DOHH2 (cell line): ENCODE results near the gene EPAS1.

Experiments used
- CTCF ChIP-seq: fragments of 200-600 bp; sonication (generic); IDR thresholded peaks from one replicate; pipeline ENCODE4 v1.5.1; 2014; ENCODE audit warnings: antibody characterized with exemption, mild to moderate bottlenecking, low read depth, low read length; ENCODE audit not compliant: poor library complexity, severe bottlenecking
- EZH2phosphoT487 ChIP-seq: fragments of 200-600 bp; sonication (generic); IDR thresholded peaks from 2 replicates; pipeline ENCODE4 v1.6.1; 2017; ENCODE audit warnings: borderline replicate concordance, mild to moderate bottlenecking, antibody characterized with exemption, low read length, moderate library complexity, mixed read lengths

GRCh38 chr2:46431481-46432235 lies 134.5 kb downstream of the EPAS1 start:
- TF ChIP-seq CTCF (no peak), EZH2phosphoT487 (no peak)
